PC-9 (cell line): Measurements from ENCODE around the gene TELO2. TPM values are rescaled to one million over a fixed set of nuclear protein-coding genes. Genes with fewer than 3 reads are reported as not detected.

Source experiments
- BruUV-seq: library from RNA; stranded (reverse); fragments of 400-500 nt; replicated peaks from 2 replicates; lab custom pipeline; 2021; lab: Mats Ljungman, UMichigan
- CTCF ChIA-PET: fragments of 300-600 bp; sonication (Branson Sonifier 250); formaldehyde crosslinking; loops from one replicate; lab custom pipeline; 2022; ENCODE audit warnings: antibody characterized with exemption; lab: Charles Lee
- POLR2A ChIA-PET: fragments of 300-600 bp; sonication (Branson Sonifier 250); formaldehyde crosslinking; loops from one replicate; lab custom pipeline; 2022; ENCODE audit warnings: antibody characterized with exemption; ENCODE audit not compliant: unreplicated experiment; lab: Charles Lee
- DNase-seq, 2 experiments: peaks; one replicate each; pipeline versions ENCODE4 v3.0.0 to v3.0.0-alpha.2; 2015 to 2022; ENCODE audit warnings: mixed read lengths in 1 of 2
- H2AFZ ChIP-seq: fragments of 200-600 bp; sonication (generic); 2 replicates; pipeline ENCODE4 v1.8.1; 2017; ENCODE audit warnings: antibody characterized with exemption
- H3F3A ChIP-seq: fragments of 200-600 bp; sonication (generic); 2 replicates; pipeline ENCODE4 v1.8.1; 2017; ENCODE audit warnings: antibody characterized with exemption, mild to moderate bottlenecking, low read depth; ENCODE audit not compliant: insufficient read depth
- H3K27ac ChIP-seq: fragments of 200-600 bp; sonication (generic); 2 replicates; pipeline ENCODE4 v1.6.1; 2016; ENCODE audit warnings: mixed run types
- H3K27me3 ChIP-seq: fragments of 200-600 bp; sonication (generic); 2 replicates; pipeline ENCODE4 v1.6.1; 2016; ENCODE audit warnings: low read depth, mixed run types; ENCODE audit not compliant: insufficient read depth
- H3K36me3 ChIP-seq: fragments of 200-600 bp; sonication (generic); 2 replicates; pipeline ENCODE4 v1.6.1; 2016; ENCODE audit warnings: low read depth, mixed run types
- H3K4me1 ChIP-seq: fragments of 200-600 bp; sonication (generic); replicated peaks from 2 replicates; pipeline ENCODE4 v1.6.1; 2016; ENCODE audit warnings: mixed run types; ENCODE audit not compliant: insufficient read depth
- H3K4me2 ChIP-seq: fragments of 200-600 bp; sonication (generic); 2 replicates; pipeline ENCODE4 v1.6.1; 2017; ENCODE audit warnings: mixed run types
- H3K4me3 ChIP-seq: fragments of 200-600 bp; sonication (generic); 2 replicates; pipeline ENCODE4 v1.6.1; 2016; ENCODE audit warnings: mixed run types
- H3K79me2 ChIP-seq: fragments of 200-600 bp; sonication (generic); 2 replicates; pipeline ENCODE4 v1.6.1; 2017; ENCODE audit warnings: low read depth, mixed run types
- H3K9me2 ChIP-seq: fragments of 200-600 bp; sonication (generic); 2 replicates; pipeline ENCODE4 v1.8.1; 2017; ENCODE audit warnings: mild to moderate bottlenecking; ENCODE audit not compliant: insufficient read depth
- H3K9me3 ChIP-seq: fragments of 200-600 bp; sonication (generic); 2 replicates; pipeline ENCODE4 v1.8.1; 2016; ENCODE audit warnings: low read depth; ENCODE audit not compliant: insufficient read depth
- H4K20me1 ChIP-seq: fragments of 200-600 bp; sonication (generic); 2 replicates; pipeline ENCODE4 v1.8.1; 2017; ENCODE audit not compliant: insufficient read depth
- CTCF ChIP-seq: fragments of 200-600 bp; sonication (generic); conservative IDR thresholded peaks from 2 replicates; pipeline ENCODE4 v1.6.1; 2017; ENCODE audit warnings: mixed run types, antibody characterized with exemption, mild to moderate bottlenecking, moderate library complexity
- EZH2 ChIP-seq: fragments of 200-600 bp; sonication (generic); IDR thresholded peaks from 2 replicates; pipeline ENCODE4 v1.8.0; 2017; ENCODE audit warnings: antibody characterized with exemption, low read depth
- intact Hi-C: fragments of 100-400 bp; cut with micrococcal nuclease; formaldehyde crosslinking; loops from one replicate; pipeline ENCODE4 v1.10.0; 2022; ENCODE audit not compliant: unreplicated experiment
- total RNA-seq: library from RNA; stranded (reverse); gene quantifications from 2 replicates; pipeline ENCODE4 v1.2.3, GENCODE V29; 2021

The TELO2 gene
- total RNA-seq, 1 experiment from 2014 or later = 56.0 TPM

DNA sequence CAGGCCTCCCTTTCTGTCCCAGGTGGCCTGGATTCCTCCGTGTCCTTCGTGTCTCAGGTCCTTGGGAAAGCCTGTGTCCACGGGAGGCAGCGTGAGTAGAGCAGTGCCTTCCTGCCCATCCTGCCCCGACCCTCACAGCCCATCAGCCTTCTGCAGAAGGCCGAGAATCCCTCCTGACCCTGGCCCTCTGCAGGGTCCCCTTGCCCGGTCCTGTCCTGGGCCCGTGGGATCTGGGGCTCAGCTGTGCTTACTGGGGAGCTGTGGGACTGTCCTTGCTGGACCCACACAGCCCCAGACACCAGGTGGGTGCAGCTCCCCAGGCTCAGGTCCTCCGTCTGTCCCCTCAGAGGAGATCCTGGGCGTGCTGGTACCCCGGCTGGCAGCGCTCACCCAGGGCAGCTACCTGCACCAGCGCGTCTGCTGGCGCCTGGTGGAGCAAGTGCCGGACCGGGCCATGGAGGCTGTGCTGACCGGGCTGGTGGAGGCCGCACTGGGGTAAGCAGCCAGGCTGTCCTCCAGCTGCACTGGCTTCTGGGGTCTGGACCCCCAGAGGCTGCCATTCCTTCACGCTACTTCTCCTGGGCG lies 3.9 kb downstream of the TELO2 start:
- no peaks in the 10 kb centered on the region for H3K9me3 ChIP-seq
- H3F3A ChIP-seq = peaks cover 8% of the 10 kb centered on the region; the same call in 1 of the 2 replicates
- no peaks in the 10 kb centered on the region for H3K27me3 ChIP-seq
- no peak overlapping the region for H3K27ac ChIP-seq
- intact Hi-C loops = no loop called here
- H3K4me2 ChIP-seq = no peak overlapping the region
- H3K36me3 ChIP-seq = no peaks in the 10 kb centered on the region
- H4K20me1 ChIP-seq = peaks cover 5% of the 10 kb centered on the region; the same call in 1 of the 2 replicates
- CTCF ChIA-PET = no interaction called here
- no peak overlapping the region for H3K4me3 ChIP-seq
- BruUV-seq = no TSS peak
- H3K9me2 ChIP-seq = no peaks in the 10 kb centered on the region
- no peak for TF ChIP-seq EZH2
- no peak for TF ChIP-seq CTCF
- POLR2A ChIA-PET = no interaction called here
- no peak for DNase-seq
- peaks cover 19% of the 10 kb centered on the region for H3K79me2 ChIP-seq
- H3K4me1 ChIP-seq = peaks cover 17% of the 10 kb centered on the region; the same call in 1 of the 2 replicates
- H2AFZ ChIP-seq = no peak overlapping the region

GRCh38 chr16:1498899-1499676 lies 5.9 kb downstream of the TELO2 start:
- POLR2A ChIA-PET = no interaction called here
- Histone ChIP-seq H3K27me3 (no peaks in the 10 kb centered on the region), H3K9me2 (no peaks in the 10 kb centered on the region), H3K4me3 (no peak overlapping the region), H2AFZ (no peak overlapping the region), H3K9me3 (no peaks in the 10 kb centered on the region), H3K27ac (no peak overlapping the region), H4K20me1 (peaks cover 5% of the 10 kb centered on the region; the same call in 1 of the 2 replicates), H3F3A (no peaks in the 10 kb centered on the region), H3K36me3 (no peaks in the 10 kb centered on the region), H3K4me2 (no peak overlapping the region), H3K79me2 (peaks cover 14% of the 10 kb centered on the region), H3K4me1 (peaks cover 8% of the 10 kb centered on the region; the same call in 1 of the 2 replicates)
- DNase-seq = no peak
- intact Hi-C loops = no loop called here
- CTCF ChIA-PET = no interaction called here
- TF ChIP-seq CTCF (no peak), EZH2 (no peak)
- BruUV-seq = no TSS peak

DNA sequence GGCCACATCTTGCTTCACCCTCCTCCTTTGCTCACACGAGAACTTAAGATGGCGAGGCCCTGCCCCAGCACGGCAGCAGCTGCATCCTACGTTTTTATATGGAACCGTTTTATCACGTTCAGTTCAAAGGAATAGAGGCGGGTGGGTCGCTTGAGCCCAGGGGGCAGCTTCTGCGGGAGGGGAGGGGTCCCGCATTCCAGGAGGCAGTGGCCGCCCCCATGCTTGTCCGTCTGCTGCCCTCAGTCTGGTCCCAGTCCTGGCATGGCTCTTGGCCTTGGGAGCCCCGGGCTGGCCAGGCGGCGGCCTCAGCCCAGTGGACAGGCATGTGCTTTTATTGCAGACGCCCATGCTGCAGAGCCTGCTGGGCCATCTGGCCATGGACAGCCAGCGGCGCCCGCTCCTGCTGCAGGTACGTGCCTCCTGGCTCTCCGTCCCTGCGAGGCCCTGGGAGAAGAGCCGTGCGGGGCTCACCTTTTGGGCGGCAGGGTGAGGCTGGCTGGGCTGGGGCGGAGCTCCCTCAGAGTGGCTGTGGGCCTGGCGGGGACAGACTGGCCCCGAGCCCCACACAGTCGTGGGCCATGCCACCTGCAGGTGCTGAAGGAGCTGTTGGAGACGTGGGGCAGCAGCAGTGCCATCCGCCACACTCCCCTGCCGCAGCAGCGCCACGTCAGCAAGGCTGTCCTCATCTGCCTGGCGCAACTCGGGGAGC lies 6.8 kb downstream of the TELO2 start:
- ChIA-PET POLR2A (no interaction called here), CTCF (no interaction called here)
- Histone ChIP-seq H3K4me2 (no peak overlapping the region), H3K9me3 (no peaks in the 10 kb centered on the region), H3K79me2 (peaks cover 6% of the 10 kb centered on the region), H3K4me1 (no peaks in the 10 kb centered on the region), H3K27me3 (no peaks in the 10 kb centered on the region), H4K20me1 (no peaks in the 10 kb centered on the region; the same call in 1 of the 2 replicates), H3K36me3 (no peaks in the 10 kb centered on the region), H3K4me3 (no peak overlapping the region), H3K9me2 (no peaks in the 10 kb centered on the region), H2AFZ (no peak overlapping the region), H3F3A (no peaks in the 10 kb centered on the region), H3K27ac (no peak overlapping the region)
- no peak for TF ChIP-seq CTCF
- TF ChIP-seq EZH2 = no peak
- BruUV-seq = no TSS peak
- DNase-seq = no peak
- intact Hi-C loops = no loop called here
